Activated CD4-positive, alpha-beta T cell treated with anti-CD3 and anti-CD28 coated beads, Interleukin-2, amount 50 U/mL, for 4 hours (primary cell): Measurements from ENCODE around the gene TMEM184B.
"Not testable (repeated sequence)": the region's sequence is repeated elsewhere in the genome, so short reads cannot be mapped to it uniquely, and the experiment has no call there.

ENCODE experiments used
- DNase-seq, 2 experiments: peaks; one replicate each; pipeline ENCODE4 v3.0.0-alpha.2; 2020

Gene TMEM184B

GRCh38 chr22:38246046-38246658 lies 26.7 kb downstream of the TMEM184B start:
- no peak for DNase-seq

- no peak for DNase-seq
Observed at GRCh38 chr22:38244106-38244505, 28.7 kb downstream of the TMEM184B start.

GRCh38 chr22:38243007-38243765 lies 29.6 kb downstream of the TMEM184B start:
- no peak for DNase-seq

GRCh38 chr22:38240734-38241252 lies 32.0 kb downstream of the TMEM184B start:
- no peak for DNase-seq

- no peak for DNase-seq
Observed at GRCh38 chr22:38239101-38239761, 33.6 kb downstream of the TMEM184B start.

GRCh38 chr22:38238519-38239071 lies 34.2 kb downstream of the TMEM184B start:
- DNase-seq = no peak

GRCh38 chr22:38236786-38237185 lies 36.0 kb downstream of the TMEM184B start:
- DNase-seq = no peak

- DNase-seq = no peak
Observed at GRCh38 chr22:38235240-38235850, 37.5 kb downstream of the TMEM184B start.

GRCh38 chr22:38233856-38234255 lies 39.0 kb downstream of the TMEM184B start:
- DNase-seq = not testable (repeated sequence)

GRCh38 chr22:38233427-38233826 lies 39.4 kb downstream of the TMEM184B start:
- DNase-seq = no peak

GRCh38 chr22:38232196-38232595 lies 40.6 kb downstream of the TMEM184B start:
- DNase-seq = no peak

GRCh38 chr22:38230916-38231315 lies 41.9 kb downstream of the TMEM184B start:
- DNase-seq = no peak

GRCh38 chr22:38230108-38230825 lies 42.5 kb downstream of the TMEM184B start:
- DNase-seq = peak; percentile 36 to 40

GRCh38 chr22:38228873-38229740 lies 43.7 kb downstream of the TMEM184B start:
- DNase-seq = no peak

- no peak for DNase-seq
Observed at GRCh38 chr22:38228326-38228872, 44.4 kb downstream of the TMEM184B start.

- DNase-seq = no peak
Observed at GRCh38 chr22:38226853-38227649, 45.8 kb downstream of the TMEM184B start.

GRCh38 chr22:38223289-38223960 lies 49.4 kb downstream of the TMEM184B start:
- no peak for DNase-seq

- no peak for DNase-seq
Observed at GRCh38 chr22:38222797-38223119, 50.1 kb downstream of the TMEM184B start.
